CD4-positive, alpha-beta T cell (primary cell): Measurements from ENCODE around the gene SERGEF. TPM values are rescaled to one million over a fixed set of nuclear protein-coding genes. Genes with fewer than 3 reads are reported as not detected.

Experiments
- ATAC-seq: fragments of 200-7000 bp; cut with Tn5 transposase; one replicate; pipeline ENCODE4 v1.10.0; 2022; ENCODE audit warnings: mild to moderate bottlenecking; ENCODE audit not compliant: poor library complexity
- CTCF ChIA-PET: fragments of 350-600 bp; sonication (Branson Sonifier 250); formaldehyde crosslinking; loops from one replicate; lab custom pipeline; 2021; ENCODE audit warnings: antibody characterized with exemption, inconsistent platforms; lab: Charles Lee
- POLR2A ChIA-PET: fragments of 350-600 bp; sonication (Branson Sonifier 250); formaldehyde crosslinking; loops from one replicate; lab custom pipeline; 2021; ENCODE audit warnings: antibody characterized with exemption, inconsistent platforms; lab: Charles Lee
- DNase-seq, 14 experiments: peaks; one replicate each; pipeline ENCODE4 v3.0.0-alpha.2; 2013 to 2020; ENCODE audit warnings: mixed read lengths in 2 of 14
- H3K27ac ChIP-seq, 2 donors: one replicate each; pipeline versions ENCODE4 v1.5.1 to v1.7.0; 2013; ENCODE audit warnings: low read length in 2 of 2, low read depth in 1 of 2, mild to moderate bottlenecking in 1 of 2
- H3K27me3 ChIP-seq, 2 experiments: 1 replicate in 1 of 2; 2 replicates in 1 of 2; pipeline versions ENCODE4 v1.6.1 to v1.7.0; 2013; ENCODE audit warnings: low read length in 2 of 2, control low read depth in 1 of 2, mild to moderate bottlenecking in 1 of 2, moderate library complexity in 1 of 2; ENCODE audit not compliant: insufficient read depth in 2 of 2, control insufficient read depth in 1 of 2
- H3K36me3 ChIP-seq: one replicate; pipeline ENCODE4 v1.6.1; 2013; ENCODE audit warnings: low read length, control low read depth; ENCODE audit not compliant: insufficient read depth
- H3K4me1 ChIP-seq: one replicate; pipeline ENCODE4 v1.6.1; 2013; ENCODE audit warnings: low read length, control low read depth; ENCODE audit not compliant: insufficient read depth
- H3K4me3 ChIP-seq: one replicate; pipeline ENCODE4 v1.5.1; 2013; ENCODE audit warnings: mild to moderate bottlenecking, low read length, moderate library complexity
- H3K9me3 ChIP-seq, 2 experiments: 1 replicate in 1 of 2; 2 replicates in 1 of 2; pipeline versions ENCODE4 v1.6.1 to v1.7.0; 2013; ENCODE audit warnings: low read length in 2 of 2, mild to moderate bottlenecking in 2 of 2, control low read depth in 1 of 2, moderate library complexity in 1 of 2; ENCODE audit not compliant: control insufficient read depth in 1 of 2, insufficient read depth in 1 of 2
- H3K27ac Mint-ChIP-seq: one replicate; pipeline ENCODE4 v1.8.0; 2020; ENCODE audit warnings: mixed read lengths
- H3K27me3 Mint-ChIP-seq: one replicate; pipeline ENCODE4 v1.8.0; 2021; ENCODE audit warnings: mixed read lengths
- H3K36me3 Mint-ChIP-seq: one replicate; pipeline ENCODE4 v1.8.0; 2021; ENCODE audit warnings: low read depth, mixed read lengths
- H3K4me1 Mint-ChIP-seq: one replicate; pipeline ENCODE4 v1.8.0; 2021; ENCODE audit warnings: low read depth, mixed read lengths
- H3K4me3 Mint-ChIP-seq: one replicate; pipeline ENCODE4 v1.8.0; 2020; ENCODE audit warnings: mild to moderate bottlenecking, mixed read lengths
- H3K9me3 Mint-ChIP-seq: one replicate; pipeline ENCODE4 v1.8.0; 2020; ENCODE audit warnings: mixed read lengths
- CTCF ChIP-seq: fragments of 200-600 bp; IDR thresholded peaks from one replicate; pipeline ENCODE4 v1.8.0; 2022; ENCODE audit warnings: antibody characterized with exemption, mild to moderate bottlenecking
- intact Hi-C, 2 experiments: fragments of 100-400 bp; cut with DNase I in 1 of 2; cut with micrococcal nuclease in 1 of 2; formaldehyde crosslinking; loops; one replicate each; pipeline versions ENCODE4 v1.15.1 to v1.9.0; 2023 to 2025; cut with DNase I, micrococcal nuclease
- total RNA-seq, 174 experiments: library from RNA in 2 of 174; stranded (reverse) in 2 of 174; gene quantifications; one replicate each; pipeline ENCODE4 v1.2.3 and lab custom pipeline; 2021 to 2026

The SERGEF gene
- total RNA-seq, 2 experiments from 2014 or later, result 35.2 to 37.1 TPM

GRCh38 chr11:18010977-18011586 lies 1.8 kb downstream of the SERGEF start:
- Mint-ChIP-seq H3K4me1 (peaks cover 33% of the 10 kb centered on the region), H3K4me3 (peak overlapping the region; percentile 98), H3K9me3 (no peaks in the 10 kb centered on the region), H3K27ac (peak overlapping the region; percentile 92), H3K27me3 (no peaks in the 10 kb centered on the region), H3K36me3 (peaks cover 28% of the 10 kb centered on the region)
- Histone ChIP-seq H3K4me1 (peaks cover 22% of the 10 kb centered on the region), H3K27ac (peak overlapping the region; percentile 20 to 24), H3K27me3 (no peaks in the 10 kb centered on the region), H3K4me3 (no peak overlapping the region), H3K36me3 (peaks cover 7% of the 10 kb centered on the region), H3K9me3 (no peaks in the 10 kb centered on the region)
- intact Hi-C loops, result loop anchor here (1.0 to 10.0 kb wide), 10 partner anchors 95 to 1276 kb away; partner anchors contain the start of genes GTF2H1 (in 2 of the 2), HPS5 (in 2 of the 2), SAAL1 (in 2 of the 2) and C11orf58 (in 1 of the 2)
- POLR2A ChIA-PET, result no interaction called here
- TF ChIP-seq CTCF, result no peak
- DNase-seq (peak in 3 of 14 experiments; percentile 8 to 57 (median 39)), ATAC-seq (no peak)
- CTCF ChIA-PET, result interaction anchor here (1.5 kb wide), 1 partner anchor 92 kb away, joined by 5 read pairs; no protein-coding TSS in a partner anchor

- POLR2A ChIA-PET, result interaction anchor here (1.4 to 1.5 kb wide), 2 partner anchors 93 to 96 kb away, joined by 6 to 9 read pairs; partner anchors contain the start of gene SAAL1
- intact Hi-C loops, result loop anchor here (1.0 to 10.0 kb wide), 10 partner anchors 96 to 1275 kb away; partner anchors contain the start of genes GTF2H1 (in 2 of the 2), HPS5 (in 2 of the 2), SAAL1 (in 2 of the 2) and C11orf58 (in 1 of the 2)
- peak overlapping the region; percentile 17 for H3K4me3 Mint-ChIP-seq
Observed at GRCh38 chr11:18010121-18010670, 2.7 kb downstream of the SERGEF start.

More at GRCh38 chr11:18010121-18010670, 2.7 kb downstream of the SERGEF start:
- peaks cover 11% of the 10 kb centered on the region for H3K36me3 ChIP-seq
- peaks cover 37% of the 10 kb centered on the region for H3K36me3 Mint-ChIP-seq
- H3K27me3 ChIP-seq, result no peaks in the 10 kb centered on the region
- DNase-seq (peak in 4 of 14 experiments; percentile 17 to 65 (median 38)), ATAC-seq (no peak)
- H3K27me3 Mint-ChIP-seq, result no peaks in the 10 kb centered on the region
- H3K9me3 Mint-ChIP-seq, result no peaks in the 10 kb centered on the region
- H3K4me1 ChIP-seq, result peaks cover 22% of the 10 kb centered on the region
- CTCF ChIA-PET, result interaction anchor here (1.0 to 2.1 kb wide), 4 partner anchors 28 to 105 kb away, joined by 3 to 14 read pairs (median 4); partner anchors contain the start of gene SAAL1
- no peak overlapping the region for H3K4me3 ChIP-seq
- H3K27ac Mint-ChIP-seq, result peak overlapping the region; percentile 92
- H3K4me1 Mint-ChIP-seq, result peaks cover 33% of the 10 kb centered on the region
- peak overlapping the region in 1 of 2 donors; percentile 24 for H3K27ac ChIP-seq
- peak; percentile 37 for TF ChIP-seq CTCF
- no peaks in the 10 kb centered on the region for H3K9me3 ChIP-seq
